ENCODE results near the gene TANK. TPM values are rescaled to one million over a fixed set of nuclear protein-coding genes. Genes with fewer than 3 reads are reported as not detected.
A peak's percentile ranks its signal among the peaks of the same experiment; 100 is the strongest.

TANK gene
- total RNA-seq (10 to 100 TPM; 90.2 to 91.2 TPM), polyA plus RNA-seq (10 to 100 TPM; 76.3 to 86.5 TPM)

DNA sequence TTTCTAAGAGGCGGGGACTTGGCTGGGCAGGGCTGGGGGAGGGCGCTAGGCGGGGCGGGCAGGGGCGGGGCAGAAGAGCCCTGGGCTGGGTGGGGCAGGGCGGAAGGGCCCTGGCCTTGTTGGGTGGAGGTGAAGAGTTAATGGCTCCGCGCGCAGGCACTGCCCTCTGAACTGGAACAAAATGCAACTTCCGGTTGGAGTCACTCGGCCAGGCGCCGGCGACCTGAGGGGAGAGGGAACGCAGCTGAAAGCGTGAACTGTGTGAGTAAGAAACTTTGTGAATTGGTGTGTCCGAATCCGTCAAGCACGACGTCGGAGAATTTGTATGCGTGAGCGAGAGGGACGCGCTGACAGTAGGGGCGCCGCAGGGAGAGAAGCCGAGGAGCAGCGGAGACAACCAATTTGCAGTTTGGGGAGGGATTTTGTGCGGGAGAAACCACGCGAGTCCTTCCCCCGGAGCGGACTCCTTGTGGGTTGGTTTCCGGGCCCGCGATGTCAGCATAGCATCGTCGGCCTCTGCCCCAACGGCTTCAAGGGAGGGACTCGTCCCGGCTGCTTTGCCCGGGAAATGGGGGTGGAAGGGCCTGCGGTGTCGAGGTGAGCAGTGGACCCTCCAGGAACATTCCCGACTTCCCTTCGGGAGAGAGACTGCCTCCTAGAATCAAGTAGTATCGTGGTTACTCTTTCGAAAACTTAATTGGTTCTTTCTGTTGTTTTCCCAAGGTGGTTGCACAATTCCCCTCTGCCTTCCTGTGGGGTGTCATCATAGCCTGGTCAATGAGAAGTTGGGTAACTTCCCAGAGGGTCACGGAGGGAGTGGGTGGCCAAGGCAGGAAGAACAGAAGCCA is at the start of gene TANK:
Gene TANK, plus strand, starts transcription at position 203 of the 848 bp plus-strand sequence. CDS start 19,235 bp downstream, outside the sequence.
- intact Hi-C loops (cut with micrococcal nuclease) = loop anchor here (1.0 to 10.0 kb wide), 10 partner anchors 24 to 1258 kb away; partner anchors contain the start of genes LY75, PSMD14 and RBMS1
- H3K27me3 ChIP-seq (ENCODE audit: insufficient read depth, low read length) = no peaks in the 10 kb centered on the region
- Mint-ChIP-seq H3K9me3 (peaks cover 0 to 2% (median 0%) of the 10 kb centered on the region in 8 donors), H3K4me3 (peak within 1 kb of the TSS; percentile 96 to 100 (median 98)), H3K36me3 (peaks cover 20 to 40% of the 10 kb centered on the region in 2 donors), H3K27me3 (no peaks in the 10 kb centered on the region), H3K27ac (peak within 1 kb of the TSS; percentile 94 to 99 (median 98)), H3K4me1 (peaks cover 37 to 84% (median 61%) of the 10 kb centered on the region in 4 donors)
- H3K4me3 ChIP-seq (ENCODE audit: low read length in 2 of 2) = peak within 1 kb of the TSS; percentile 86 to 90
- POLR2A ChIA-PET (ENCODE audit: partially characterized antibody) = interaction anchor here (0.6 to 2.7 kb wide), 13 partner anchors 9 to 95 kb away, joined by 3 to 22 read pairs (median 5); no protein-coding TSS in a partner anchor
- H3K4me1 ChIP-seq (ENCODE audit: insufficient read depth, low read length) = peaks cover 54% of the 10 kb centered on the region
- H3K36me3 ChIP-seq (ENCODE audit: insufficient read depth, low read length) = no peaks in the 10 kb centered on the region
- peak within 1 kb of the TSS; percentile 95 for H3K27ac ChIP-seq (ENCODE audit: low read depth, low read length)
- DNase-seq = peak; percentile 89 to 94 (median 91)
- H3K9me3 ChIP-seq (ENCODE audit: control insufficient read depth in 1 of 2, low read length in 2 of 2) = no peaks in the 10 kb centered on the region
- CTCF ChIA-PET (ENCODE audit: partially characterized antibody) = interaction anchor here (1.0 to 1.4 kb wide), 3 partner anchors 22 to 97 kb away, joined by 3 to 4 read pairs (median 4); no protein-coding TSS in a partner anchor

DNA sequence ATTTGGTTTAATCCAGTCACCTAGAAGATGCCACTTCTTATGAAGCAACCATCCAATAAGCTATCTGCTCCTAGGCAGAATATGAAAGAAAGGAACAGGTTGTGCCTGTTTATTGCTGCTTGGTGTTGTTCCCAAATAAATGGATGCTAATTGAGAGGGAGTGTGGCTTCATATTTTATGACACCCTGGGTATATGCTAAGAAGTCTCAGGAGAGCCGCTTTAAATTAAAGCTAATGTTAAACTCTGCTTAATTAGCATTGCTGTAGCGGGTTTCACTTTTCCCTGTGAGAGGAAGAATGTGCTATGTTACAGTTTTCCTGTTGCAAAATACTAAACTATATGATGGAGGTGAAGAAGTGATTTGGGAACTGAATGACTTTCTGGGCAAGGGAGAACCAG is 48.7 kb upstream of the TANK start:
- H3K27ac Mint-ChIP-seq = no peak overlapping the region
- Histone ChIP-seq H3K36me3 (ENCODE audit: insufficient read depth, low read length) (no peaks in the 10 kb centered on the region), H3K9me3 (ENCODE audit: control insufficient read depth in 1 of 2, low read length in 2 of 2) (no peaks in the 10 kb centered on the region), H3K27me3 (ENCODE audit: insufficient read depth, low read length) (no peaks in the 10 kb centered on the region), H3K4me1 (ENCODE audit: insufficient read depth, low read length) (no peaks in the 10 kb centered on the region), H3K4me3 (ENCODE audit: low read length in 2 of 2) (no peak overlapping the region), H3K27ac (ENCODE audit: low read depth, low read length) (no peak overlapping the region)
- peaks cover 0 to 2% (median 0%) of the 10 kb centered on the region in 8 donors for H3K9me3 Mint-ChIP-seq
- ChIA-PET POLR2A (ENCODE audit: partially characterized antibody) (no interaction called here), CTCF (ENCODE audit: partially characterized antibody) (no interaction called here)
- DNase-seq = no peak
- no peaks in the 10 kb centered on the region for H3K36me3 Mint-ChIP-seq
- H3K4me1 Mint-ChIP-seq = no peaks in the 10 kb centered on the region
- H3K4me3 Mint-ChIP-seq = no peak overlapping the region
- intact Hi-C loops (cut with micrococcal nuclease) = no loop called here
- peaks cover 1% of the 10 kb centered on the region in 2 donors for H3K27me3 Mint-ChIP-seq

GRCh38 chr2:161112908-161113307 is 47.3 kb upstream of the TANK start:
- H3K27me3 Mint-ChIP-seq = peaks cover 1% of the 10 kb centered on the region in 2 donors

DNA sequence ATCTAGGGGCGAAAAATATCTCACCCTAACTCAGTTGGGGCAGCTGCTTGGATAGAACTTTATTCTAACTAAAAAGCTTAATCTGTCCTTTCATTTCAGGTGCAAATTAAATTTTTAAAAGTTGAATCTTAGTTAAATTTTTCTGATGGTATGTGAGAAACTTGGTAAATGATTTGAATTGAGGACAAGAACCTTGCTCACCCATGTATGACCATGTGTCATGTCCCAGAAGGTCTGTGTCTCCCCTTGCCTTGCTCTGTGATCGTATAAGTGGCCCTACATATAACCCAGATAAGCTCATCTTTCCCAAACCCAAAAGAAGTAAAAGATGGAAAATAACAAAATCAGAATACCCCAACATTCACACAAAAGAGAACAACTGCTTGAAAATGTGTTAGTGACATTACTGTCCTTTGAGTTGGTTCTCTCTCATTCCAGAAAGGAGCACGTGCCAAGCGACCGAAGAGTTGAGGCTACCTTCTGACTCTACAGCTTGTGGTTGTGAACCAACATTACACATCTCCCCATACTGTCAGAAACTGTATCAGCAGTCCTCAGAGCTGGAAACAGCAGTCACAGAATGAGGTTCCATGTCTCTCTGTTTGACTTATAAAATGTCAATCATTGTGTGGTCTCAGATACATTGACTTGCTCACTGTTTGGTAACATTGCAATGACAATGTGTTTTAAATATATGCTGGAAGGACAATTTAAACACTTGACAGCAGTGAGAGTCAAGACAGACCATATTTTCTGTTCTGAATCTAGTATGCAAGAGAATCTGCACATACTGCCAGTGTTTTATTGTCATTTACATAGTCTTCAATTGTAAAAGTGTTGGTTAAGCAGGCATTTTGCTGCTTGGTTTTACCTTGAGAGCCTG is 46.3 kb upstream of the TANK start:
- H3K4me1 Mint-ChIP-seq = no peaks in the 10 kb centered on the region
- H3K36me3 Mint-ChIP-seq = no peaks in the 10 kb centered on the region
- H3K27me3 ChIP-seq (ENCODE audit: insufficient read depth, low read length) = no peaks in the 10 kb centered on the region
- ChIA-PET CTCF (ENCODE audit: partially characterized antibody) (interaction anchor here (1.2 kb wide), 1 partner anchor 9 kb away, joined by 4 read pairs; no protein-coding TSS in a partner anchor), POLR2A (ENCODE audit: partially characterized antibody) (no interaction called here)
- no peaks in the 10 kb centered on the region for H3K9me3 ChIP-seq (ENCODE audit: control insufficient read depth in 1 of 2, low read length in 2 of 2)
- no peak for DNase-seq
- no peak overlapping the region for H3K27ac ChIP-seq (ENCODE audit: low read depth, low read length)
- H3K4me3 ChIP-seq (ENCODE audit: low read length in 2 of 2) = no peak overlapping the region
- intact Hi-C loops (cut with micrococcal nuclease) = no loop called here
- H3K27me3 Mint-ChIP-seq = peaks cover 1% of the 10 kb centered on the region in 2 donors
- H3K27ac Mint-ChIP-seq = peak overlapping the region in 1 of 7 donors; percentile 3
- H3K4me3 Mint-ChIP-seq = no peak overlapping the region
- no peaks in the 10 kb centered on the region for H3K4me1 ChIP-seq (ENCODE audit: insufficient read depth, low read length)
- no peaks in the 10 kb centered on the region for H3K36me3 ChIP-seq (ENCODE audit: insufficient read depth, low read length)
- peaks cover 0 to 2% (median 0%) of the 10 kb centered on the region in 8 donors for H3K9me3 Mint-ChIP-seq

More at GRCh38 chr2:161112908-161113307, 47.3 kb upstream of the TANK start:
- Histone ChIP-seq H3K27me3 (ENCODE audit: insufficient read depth, low read length) (no peaks in the 10 kb centered on the region), H3K36me3 (ENCODE audit: insufficient read depth, low read length) (no peaks in the 10 kb centered on the region), H3K4me3 (ENCODE audit: low read length in 2 of 2) (no peak overlapping the region), H3K4me1 (ENCODE audit: insufficient read depth, low read length) (no peaks in the 10 kb centered on the region), H3K9me3 (ENCODE audit: control insufficient read depth in 1 of 2, low read length in 2 of 2) (no peaks in the 10 kb centered on the region), H3K27ac (ENCODE audit: low read depth, low read length) (no peak overlapping the region)
- ChIA-PET CTCF (ENCODE audit: partially characterized antibody) (no interaction called here), POLR2A (ENCODE audit: partially characterized antibody) (interaction anchor here (0.7 kb wide), 1 partner anchor 14 kb away, joined by 3 read pairs; no protein-coding TSS in a partner anchor)
- no peak overlapping the region for H3K27ac Mint-ChIP-seq
- no peak for DNase-seq
- intact Hi-C loops (cut with micrococcal nuclease) = no loop called here
- H3K36me3 Mint-ChIP-seq = no peaks in the 10 kb centered on the region
- H3K4me1 Mint-ChIP-seq = no peaks in the 10 kb centered on the region
- H3K4me3 Mint-ChIP-seq = no peak overlapping the region
- H3K9me3 Mint-ChIP-seq = peaks cover 0 to 2% (median 0%) of the 10 kb centered on the region in 8 donors

DNA sequence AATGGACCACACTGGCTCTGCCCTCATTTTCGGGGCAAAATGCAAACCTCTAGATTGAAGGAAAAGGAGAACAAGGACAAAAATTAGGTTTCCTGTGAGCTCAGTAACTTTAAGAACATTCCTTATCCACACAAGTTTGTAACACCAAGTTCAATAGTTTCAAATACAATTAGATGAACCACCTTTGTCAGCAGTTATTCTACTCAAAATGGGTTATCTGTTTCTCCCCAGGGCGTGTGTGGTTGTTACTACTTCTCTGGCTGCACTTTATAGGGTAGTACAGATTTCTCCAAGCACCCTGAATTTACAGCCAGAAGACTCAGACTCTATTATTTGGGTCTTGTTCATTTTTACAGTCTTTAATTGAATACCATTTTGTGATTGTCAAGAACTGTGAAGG is 45.0 kb upstream of the TANK start:
- H3K27me3 ChIP-seq (ENCODE audit: insufficient read depth, low read length) = no peaks in the 10 kb centered on the region
- DNase-seq = no peak
- no peak overlapping the region for H3K4me3 ChIP-seq (ENCODE audit: low read length in 2 of 2)
- H3K9me3 ChIP-seq (ENCODE audit: control insufficient read depth in 1 of 2, low read length in 2 of 2) = no peaks in the 10 kb centered on the region
- Mint-ChIP-seq H3K27ac (no peak overlapping the region), H3K4me3 (no peak overlapping the region), H3K36me3 (no peaks in the 10 kb centered on the region), H3K4me1 (no peaks in the 10 kb centered on the region), H3K27me3 (peaks cover 1 to 3% of the 10 kb centered on the region in 2 donors), H3K9me3 (peaks cover 0 to 2% (median 0%) of the 10 kb centered on the region in 8 donors)
- POLR2A ChIA-PET (ENCODE audit: partially characterized antibody) = no interaction called here
- no peak overlapping the region for H3K27ac ChIP-seq (ENCODE audit: low read depth, low read length)
- H3K4me1 ChIP-seq (ENCODE audit: insufficient read depth, low read length) = no peaks in the 10 kb centered on the region
- no peaks in the 10 kb centered on the region for H3K36me3 ChIP-seq (ENCODE audit: insufficient read depth, low read length)
- intact Hi-C loops (cut with micrococcal nuclease) = no loop called here
- CTCF ChIA-PET (ENCODE audit: partially characterized antibody) = interaction anchor here (1.2 kb wide), 1 partner anchor 11 kb away, joined by 4 read pairs; no protein-coding TSS in a partner anchor

- peaks cover 1 to 3% of the 10 kb centered on the region in 2 donors for H3K27me3 Mint-ChIP-seq
- no peak for DNase-seq
- no peak overlapping the region for H3K27ac Mint-ChIP-seq
- POLR2A ChIA-PET (ENCODE audit: partially characterized antibody) = no interaction called here
- H3K9me3 Mint-ChIP-seq = peaks cover 0 to 2% (median 0%) of the 10 kb centered on the region in 8 donors
- Histone ChIP-seq H3K9me3 (ENCODE audit: control insufficient read depth in 1 of 2, low read length in 2 of 2) (no peaks in the 10 kb centered on the region), H3K36me3 (ENCODE audit: insufficient read depth, low read length) (no peaks in the 10 kb centered on the region), H3K4me3 (ENCODE audit: low read length in 2 of 2) (no peak overlapping the region), H3K27ac (ENCODE audit: low read depth, low read length) (no peak overlapping the region), H3K4me1 (ENCODE audit: insufficient read depth, low read length) (no peaks in the 10 kb centered on the region), H3K27me3 (ENCODE audit: insufficient read depth, low read length) (no peaks in the 10 kb centered on the region)
- intact Hi-C loops (cut with micrococcal nuclease) = no loop called here
- no peak overlapping the region for H3K4me3 Mint-ChIP-seq
- H3K36me3 Mint-ChIP-seq = no peaks in the 10 kb centered on the region
- H3K4me1 Mint-ChIP-seq = no peaks in the 10 kb centered on the region
- CTCF ChIA-PET (ENCODE audit: partially characterized antibody) = interaction anchor here (1.1 to 1.2 kb wide), 2 partner anchors 11 to 54 kb away, joined by 3 to 4 read pairs; no protein-coding TSS in a partner anchor
Observed at GRCh38 chr2:161115605-161116380, 44.4 kb upstream of the TANK start.

Measured in CD4-positive, alpha-beta memory T cell (primary cell).